HepG2 (cell line): Measurements from ENCODE around the gene C3orf22. TPM values are rescaled to one million over a fixed set of nuclear protein-coding genes. Genes with fewer than 3 reads are reported as not detected.

Experiments used
- DMAP1 ChIP-seq: IDR thresholded peaks from 2 replicates; pipeline ENCODE4 v1.6.1; 2016
- DNMT1 ChIP-seq: sonication (generic); formaldehyde crosslinking; IDR thresholded peaks from 2 replicates; pipeline ENCODE4 v1.5.1; 2020; ENCODE audit warnings: mild to moderate bottlenecking, missing genetic modification reagents
- ETV6 ChIP-seq: sonication (generic); formaldehyde crosslinking; conservative IDR thresholded peaks from 2 replicates; pipeline ENCODE4 v1.4.0; 2020; ENCODE audit warnings: missing genetic modification reagents
- EZH2 ChIP-seq: conservative IDR thresholded peaks from 2 replicates; pipeline ENCODE4 v1.6.1; 2012; ENCODE audit warnings: mild to moderate bottlenecking, low read depth, low read length, moderate library complexity
- KLF11 ChIP-seq: IDR thresholded peaks from 2 replicates; pipeline ENCODE4 v1.6.1; 2016; ENCODE audit warnings: missing compliant biosample characterization
- MXD4 ChIP-seq: IDR thresholded peaks from 2 replicates; pipeline ENCODE4 v1.6.1; 2016; ENCODE audit warnings: mild to moderate bottlenecking, missing biosample characterization, missing genetic modification reagents
- PITX1 ChIP-seq: sonication (generic); formaldehyde crosslinking; IDR thresholded peaks from 2 replicates; pipeline ENCODE4 v1.5.1; 2020; ENCODE audit warnings: mild to moderate bottlenecking, missing genetic modification reagents
- SMARCE1 ChIP-seq: fragments of 450-650 bp; IDR thresholded peaks from 2 replicates; pipeline ENCODE4 v1.6.1; 2017; ENCODE audit warnings: borderline replicate concordance
- SUZ12 ChIP-seq: fragments of 150-350 bp; IDR thresholded peaks from 2 replicates; pipeline ENCODE4 v1.6.1; 2014; ENCODE audit warnings: low read depth, low read length
- U2AF2 ChIP-seq: fragments of 200-400 bp; formaldehyde crosslinking; IDR thresholded peaks from 2 replicates; pipeline ENCODE4 v1.6.1; 2017; ENCODE audit warnings: low read depth, mild to moderate bottlenecking, low read length
- ZFP36L2 ChIP-seq: sonication (generic); formaldehyde crosslinking; IDR thresholded peaks from 2 replicates; pipeline ENCODE4 v1.4.0; 2020; ENCODE audit warnings: missing genetic modification reagents
- ZNF256 ChIP-seq: sonication (generic); formaldehyde crosslinking; conservative IDR thresholded peaks from 2 replicates; pipeline ENCODE4 v1.4.0; 2020; ENCODE audit warnings: missing genetic modification reagents
- ZNF569 ChIP-seq: sonication (generic); formaldehyde crosslinking; IDR thresholded peaks from 2 replicates; pipeline ENCODE4 v1.5.0; 2020; ENCODE audit warnings: mild to moderate bottlenecking, missing genetic modification reagents, moderate library complexity, borderline replicate concordance
- ZNF674 ChIP-seq: sonication (generic); formaldehyde crosslinking; IDR thresholded peaks from 2 replicates; pipeline ENCODE4 v1.5.0; 2020; ENCODE audit warnings: low read depth, mild to moderate bottlenecking, missing genetic modification reagents
- polyA plus RNA-seq, 8 experiments: library from polyadenylated mRNA; depleted of rRNA in 3 of 8; stranded (reverse) in 7 of 8; unstranded in 1 of 8; fragments of >200 nt; fragmentation: Illumina TruSeq in 4 of 8; extraction: Trizol in 4 of 8; gene quantifications; 2 replicates each; pipeline versions ENCODE4 v1.2.1 to v1.2.3, GENCODE V29; 2011 to 2016; ENCODE audit warnings: low read depth in 4 of 8, missing spikeins in 1 of 8, mixed read lengths in 1 of 8; ENCODE audit not compliant: insufficient read depth in 1 of 8
- total RNA-seq, 5 experiments: library from RNA; depleted of rRNA; stranded (reverse); fragments of >200 nt; fragmentation: Illumina TruSeq; extraction: Trizol; gene quantifications; 2 replicates each; pipeline ENCODE4 v1.2.3, GENCODE V29; 2016; ENCODE audit warnings: low read depth in 1 of 5
- TF ChIP-seq, protein P1 (sequence below): sonication (generic); formaldehyde crosslinking; IDR thresholded peaks from 2 replicates; pipeline ENCODE4 v1.5.1; 2020; ENCODE audit warnings: mild to moderate bottlenecking, moderate library complexity, missing genetic modification reagents
- TF ChIP-seq, protein P2 (sequence below): sonication (generic); formaldehyde crosslinking; IDR thresholded peaks from 2 replicates; pipeline ENCODE4 v1.4.0; 2020; ENCODE audit warnings: mild to moderate bottlenecking, missing genetic modification reagents
- TF ChIP-seq, protein P3 (sequence below): sonication (generic); formaldehyde crosslinking; IDR thresholded peaks from 2 replicates; pipeline ENCODE4 v1.8.0; 2022; ENCODE audit warnings: low read depth, missing genetic modification reagents
- TF ChIP-seq, protein P4 (sequence below): conservative IDR thresholded peaks from 2 replicates; pipeline ENCODE4 v1.6.1; 2018; ENCODE audit warnings: missing genetic modification reagents
- TF ChIP-seq, protein P5 (sequence below): sonication (generic); formaldehyde crosslinking; IDR thresholded peaks from 2 replicates; pipeline ENCODE4 v1.4.0; 2020; ENCODE audit warnings: mild to moderate bottlenecking, missing genetic modification reagents
- TF ChIP-seq, protein P6 (sequence below): sonication (generic); formaldehyde crosslinking; IDR thresholded peaks from 2 replicates; pipeline ENCODE4 v1.8.0; 2022; ENCODE audit warnings: missing genetic modification reagents, mild to moderate bottlenecking, moderate library complexity, borderline replicate concordance

C3orf22 gene
- total and polyA plus RNA-seq, 2 of the 13 experiments (the other 11 are each of a cell fraction or from before 2014, with no cell fraction given) = not detected

DNA sequence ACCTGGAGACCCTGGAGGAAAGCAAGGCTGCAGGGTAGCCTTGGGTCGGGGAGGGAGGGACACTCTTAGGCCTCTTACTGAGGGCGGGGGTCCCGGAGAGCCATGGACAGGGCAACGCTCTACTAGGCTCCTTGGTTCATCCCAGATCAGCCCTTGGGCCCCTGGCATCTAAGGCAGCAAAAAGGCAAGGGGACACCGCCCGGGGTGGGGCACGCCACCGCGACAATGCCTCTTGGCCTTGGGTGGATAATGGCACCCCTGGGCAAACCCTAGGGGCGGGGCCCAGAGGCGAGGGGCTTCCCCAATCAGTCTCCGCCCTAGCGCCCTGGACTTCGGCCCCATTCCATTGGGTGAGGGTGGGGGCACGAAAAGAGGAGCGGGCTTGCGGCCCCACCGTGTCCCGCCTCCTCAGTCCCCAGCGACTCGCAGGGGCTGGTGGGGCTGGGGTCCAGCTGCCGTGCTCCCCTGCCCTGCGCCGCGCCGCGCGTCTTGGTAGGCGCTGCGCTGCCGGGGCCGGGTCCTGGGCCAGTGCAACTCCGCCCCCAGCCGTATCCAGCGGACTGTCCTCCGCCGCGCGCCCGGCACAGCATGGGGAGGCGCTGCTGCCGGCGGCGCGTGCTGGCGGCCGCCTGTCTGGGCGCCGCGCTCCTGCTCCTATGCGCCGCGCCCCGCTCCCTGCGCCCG is 34.8 kb downstream of the C3orf22 start, which contains the start of gene CHST13 (continued):
- TF ChIP-seq, protein P1, sequence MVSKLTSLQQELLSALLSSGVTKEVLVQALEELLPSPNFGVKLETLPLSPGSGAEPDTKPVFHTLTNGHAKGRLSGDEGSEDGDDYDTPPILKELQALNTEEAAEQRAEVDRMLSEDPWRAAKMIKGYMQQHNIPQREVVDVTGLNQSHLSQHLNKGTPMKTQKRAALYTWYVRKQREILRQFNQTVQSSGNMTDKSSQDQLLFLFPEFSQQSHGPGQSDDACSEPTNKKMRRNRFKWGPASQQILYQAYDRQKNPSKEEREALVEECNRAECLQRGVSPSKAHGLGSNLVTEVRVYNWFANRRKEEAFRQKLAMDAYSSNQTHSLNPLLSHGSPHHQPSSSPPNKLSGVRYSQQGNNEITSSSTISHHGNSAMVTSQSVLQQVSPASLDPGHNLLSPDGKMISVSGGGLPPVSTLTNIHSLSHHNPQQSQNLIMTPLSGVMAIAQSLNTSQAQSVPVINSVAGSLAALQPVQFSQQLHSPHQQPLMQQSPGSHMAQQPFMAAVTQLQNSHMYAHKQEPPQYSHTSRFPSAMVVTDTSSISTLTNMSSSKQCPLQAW (CRISPR knock-in tag) = peak; percentile 75; the same call in 1 of the 2 replicates
- TF ChIP-seq ZNF256 = no peak; the same call in 1 of the 2 replicates
- TF ChIP-seq SUZ12 = no peak
- TF ChIP-seq ETV6 = no peak; the same call in 1 of the 2 replicates
- TF ChIP-seq KLF11 = 0 out of 2 replicates have a peak, but pooled peaks have one; percentile 31
- TF ChIP-seq PITX1 (CRISPR knock-in tag) = peak; percentile 39; the same call in 1 of the 2 replicates
- TF ChIP-seq, protein P2, sequence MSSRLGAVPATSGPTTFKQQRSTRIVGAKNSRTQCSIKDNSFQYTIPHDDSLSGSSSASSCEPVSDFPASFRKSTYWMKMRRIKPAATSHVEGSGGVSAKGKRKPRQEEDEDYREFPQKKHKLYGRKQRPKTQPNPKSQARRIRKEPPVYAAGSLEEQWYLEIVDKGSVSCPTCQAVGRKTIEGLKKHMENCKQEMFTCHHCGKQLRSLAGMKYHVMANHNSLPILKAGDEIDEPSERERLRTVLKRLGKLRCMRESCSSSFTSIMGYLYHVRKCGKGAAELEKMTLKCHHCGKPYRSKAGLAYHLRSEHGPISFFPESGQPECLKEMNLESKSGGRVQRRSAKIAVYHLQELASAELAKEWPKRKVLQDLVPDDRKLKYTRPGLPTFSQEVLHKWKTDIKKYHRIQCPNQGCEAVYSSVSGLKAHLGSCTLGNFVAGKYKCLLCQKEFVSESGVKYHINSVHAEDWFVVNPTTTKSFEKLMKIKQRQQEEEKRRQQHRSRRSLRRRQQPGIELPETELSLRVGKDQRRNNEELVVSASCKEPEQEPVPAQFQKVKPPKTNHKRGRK (CRISPR knock-in tag) = no peak
- TF ChIP-seq, protein P3, sequence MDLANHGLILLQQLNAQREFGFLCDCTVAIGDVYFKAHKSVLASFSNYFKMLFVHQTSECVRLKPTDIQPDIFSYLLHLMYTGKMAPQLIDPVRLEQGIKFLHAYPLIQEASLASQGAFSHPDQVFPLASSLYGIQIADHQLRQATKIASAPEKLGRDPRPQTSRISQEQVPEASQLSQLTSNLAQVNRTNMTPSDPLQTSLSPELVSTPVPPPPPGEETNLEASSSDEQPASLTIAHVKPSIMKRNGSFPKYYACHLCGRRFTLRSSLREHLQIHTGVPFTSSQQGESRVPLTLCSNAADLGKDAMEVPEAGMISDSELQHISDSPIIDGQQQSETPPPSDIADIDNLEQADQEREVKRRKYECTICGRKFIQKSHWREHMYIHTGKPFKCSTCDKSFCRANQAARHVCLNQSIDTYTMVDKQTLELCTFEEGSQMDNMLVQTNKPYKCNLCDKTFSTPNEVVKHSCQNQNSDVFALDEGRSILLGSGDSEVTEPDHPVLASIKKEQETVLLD (CRISPR knock-in tag) = peak; percentile 74
- TF ChIP-seq SMARCE1 = no peak
- TF ChIP-seq, protein P4, sequence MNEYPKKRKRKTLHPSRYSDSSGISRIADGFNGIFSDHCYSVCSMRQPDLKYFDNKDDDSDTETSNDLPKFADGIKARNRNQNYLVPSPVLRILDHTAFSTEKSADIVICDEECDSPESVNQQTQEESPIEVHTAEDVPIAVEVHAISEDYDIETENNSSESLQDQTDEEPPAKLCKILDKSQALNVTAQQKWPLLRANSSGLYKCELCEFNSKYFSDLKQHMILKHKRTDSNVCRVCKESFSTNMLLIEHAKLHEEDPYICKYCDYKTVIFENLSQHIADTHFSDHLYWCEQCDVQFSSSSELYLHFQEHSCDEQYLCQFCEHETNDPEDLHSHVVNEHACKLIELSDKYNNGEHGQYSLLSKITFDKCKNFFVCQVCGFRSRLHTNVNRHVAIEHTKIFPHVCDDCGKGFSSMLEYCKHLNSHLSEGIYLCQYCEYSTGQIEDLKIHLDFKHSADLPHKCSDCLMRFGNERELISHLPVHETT (CRISPR knock-in tag) = no peak
- TF ChIP-seq MXD4 = no peak
- TF ChIP-seq DMAP1 (CRISPR knock-in tag) = peak; percentile 74
- no peak for TF ChIP-seq ZNF569 (CRISPR knock-in tag)
- no peak for TF ChIP-seq EZH2
- TF ChIP-seq, protein P5, sequence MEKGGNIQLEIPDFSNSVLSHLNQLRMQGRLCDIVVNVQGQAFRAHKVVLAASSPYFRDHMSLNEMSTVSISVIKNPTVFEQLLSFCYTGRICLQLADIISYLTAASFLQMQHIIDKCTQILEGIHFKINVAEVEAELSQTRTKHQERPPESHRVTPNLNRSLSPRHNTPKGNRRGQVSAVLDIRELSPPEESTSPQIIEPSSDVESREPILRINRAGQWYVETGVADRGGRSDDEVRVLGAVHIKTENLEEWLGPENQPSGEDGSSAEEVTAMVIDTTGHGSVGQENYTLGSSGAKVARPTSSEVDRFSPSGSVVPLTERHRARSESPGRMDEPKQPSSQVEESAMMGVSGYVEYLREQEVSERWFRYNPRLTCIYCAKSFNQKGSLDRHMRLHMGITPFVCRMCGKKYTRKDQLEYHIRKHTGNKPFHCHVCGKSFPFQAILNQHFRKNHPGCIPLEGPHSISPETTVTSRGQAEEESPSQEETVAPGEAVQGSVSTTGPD (CRISPR knock-in tag) = no peak
- TF ChIP-seq, protein P6, sequence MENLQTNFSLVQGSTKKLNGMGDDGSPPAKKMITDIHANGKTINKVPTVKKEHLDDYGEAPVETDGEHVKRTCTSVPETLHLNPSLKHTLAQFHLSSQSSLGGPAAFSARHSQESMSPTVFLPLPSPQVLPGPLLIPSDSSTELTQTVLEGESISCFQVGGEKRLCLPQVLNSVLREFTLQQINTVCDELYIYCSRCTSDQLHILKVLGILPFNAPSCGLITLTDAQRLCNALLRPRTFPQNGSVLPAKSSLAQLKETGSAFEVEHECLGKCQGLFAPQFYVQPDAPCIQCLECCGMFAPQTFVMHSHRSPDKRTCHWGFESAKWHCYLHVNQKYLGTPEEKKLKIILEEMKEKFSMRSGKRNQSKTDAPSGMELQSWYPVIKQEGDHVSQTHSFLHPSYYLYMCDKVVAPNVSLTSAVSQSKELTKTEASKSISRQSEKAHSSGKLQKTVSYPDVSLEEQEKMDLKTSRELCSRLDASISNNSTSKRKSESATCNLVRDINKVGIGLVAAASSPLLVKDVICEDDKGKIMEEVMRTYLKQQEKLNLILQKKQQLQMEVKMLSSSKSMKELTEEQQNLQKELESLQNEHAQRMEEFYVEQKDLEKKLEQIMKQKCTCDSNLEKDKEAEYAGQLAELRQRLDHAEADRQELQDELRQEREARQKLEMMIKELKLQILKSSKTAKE (CRISPR knock-in tag) = no peak; the same call in 1 of the 2 replicates
- TF ChIP-seq ZNF674 (CRISPR knock-in tag) = no peak
- TF ChIP-seq DNMT1 (CRISPR knock-in tag) = peak; percentile 91; the same call in 1 of the 2 replicates
- TF ChIP-seq U2AF2 = peak; percentile 86; the same call in 1 of the 2 replicates
- no peak for TF ChIP-seq ZFP36L2 (CRISPR knock-in tag)
